GM19240 (cell line): ENCODE measurements around the gene PLEKHN1.
A peak's percentile ranks its signal among the peaks of the same experiment; 100 is the strongest.
"Not testable (repeated sequence)": the region's sequence is repeated elsewhere in the genome, so short reads cannot be mapped to it uniquely, and the experiment has no call there.

Source experiments
- DNase-seq: peaks from one replicate; pipeline ENCODE4 v3.0.0; 2011; ENCODE audit warnings: low spot score; ENCODE audit not compliant: insufficient read length

Gene PLEKHN1

DNA sequence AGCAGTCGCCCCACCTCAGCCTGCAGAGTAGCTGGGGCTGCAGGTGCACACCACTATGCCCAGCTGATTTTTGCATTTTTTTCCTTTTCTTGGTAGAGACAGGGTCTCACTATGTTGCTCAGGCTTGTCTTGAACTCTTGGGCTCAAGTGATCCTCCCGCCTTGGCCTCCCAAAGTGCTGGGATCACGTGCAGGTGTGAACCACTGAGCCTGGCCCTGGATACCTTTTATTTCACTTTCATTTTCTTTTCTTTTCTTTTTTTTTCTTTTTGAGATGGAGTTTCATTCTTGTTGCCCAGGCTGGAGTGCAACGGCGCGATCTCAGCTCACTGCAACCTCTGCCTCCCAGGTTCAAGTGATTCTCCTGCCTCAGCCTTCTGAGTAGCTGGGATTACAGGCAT lies 25.0 kb downstream of the PLEKHN1 start:
- not testable (repeated sequence) for DNase-seq

DNA sequence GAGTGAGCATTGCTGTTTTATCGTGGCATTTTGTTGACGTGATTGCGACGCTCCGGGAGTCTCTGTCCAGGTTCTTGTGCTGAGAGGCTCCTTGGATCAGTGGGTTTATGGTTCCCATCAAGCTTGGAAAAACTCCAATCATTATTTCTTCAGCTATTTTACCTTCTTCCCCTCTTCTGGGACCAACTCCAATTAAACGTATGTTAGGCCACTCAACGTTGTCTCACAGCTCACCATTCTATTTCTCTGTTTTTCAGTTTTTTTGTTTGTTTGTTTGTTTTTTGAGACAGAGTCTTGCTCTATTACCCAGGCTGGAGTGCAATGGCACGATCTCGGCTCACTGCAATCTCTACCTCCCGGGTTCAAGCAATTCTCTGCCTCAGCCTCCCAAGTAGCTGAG lies 25.6 kb downstream of the PLEKHN1 start:
- DNase-seq: no peak

DNA sequence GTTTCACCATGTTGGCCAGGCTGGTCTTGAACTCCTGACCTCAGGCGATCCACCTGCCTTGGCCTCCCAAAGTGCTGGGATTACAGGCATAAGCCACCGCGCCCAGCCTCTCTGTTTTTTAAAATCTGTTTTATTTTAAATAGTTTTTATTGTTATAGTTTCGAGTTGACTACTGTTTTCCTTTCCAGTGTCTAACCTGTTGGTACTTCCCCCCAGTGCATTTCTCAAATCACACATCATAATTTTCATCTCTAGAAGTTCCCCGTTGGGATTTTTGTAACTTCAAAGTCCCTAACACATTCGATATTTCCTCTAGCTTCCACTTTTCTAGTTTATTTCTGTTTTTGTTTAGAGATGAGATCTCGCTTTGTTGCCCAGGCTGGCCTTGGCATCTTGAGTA lies 26.1 kb downstream of the PLEKHN1 start:
- DNase-seq: no peak

DNA sequence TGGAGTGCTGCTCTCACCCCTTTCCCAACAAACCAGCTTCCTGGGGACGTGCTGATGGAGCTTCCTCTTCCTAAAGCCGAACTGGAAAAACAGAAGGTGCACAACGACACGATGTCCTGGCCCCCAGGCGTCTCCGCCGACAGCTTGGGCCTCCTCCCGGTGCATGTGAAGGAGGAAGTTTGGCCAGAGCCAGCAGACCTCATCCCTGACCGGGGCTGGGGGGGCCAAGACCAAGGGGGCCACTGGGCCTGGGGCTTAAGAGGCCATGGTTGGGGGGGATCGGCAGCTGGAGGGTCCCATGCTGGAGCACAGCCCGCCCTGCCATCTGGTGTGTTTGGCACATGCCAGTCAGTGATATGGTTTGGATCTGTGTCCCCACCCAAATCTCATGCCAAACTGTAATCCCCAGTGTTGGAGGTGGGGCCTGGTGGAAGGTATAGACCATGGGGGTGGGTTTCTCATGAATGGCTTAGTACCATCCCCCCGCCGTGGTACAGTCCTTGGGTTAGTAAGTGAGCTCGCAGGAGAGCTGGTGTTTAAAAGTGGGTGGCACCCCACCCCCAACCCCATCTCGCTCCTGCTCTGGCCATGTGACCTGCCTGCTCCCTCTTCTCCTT lies 27.2 kb downstream of the PLEKHN1 start:
- no peak for DNase-seq

DNA sequence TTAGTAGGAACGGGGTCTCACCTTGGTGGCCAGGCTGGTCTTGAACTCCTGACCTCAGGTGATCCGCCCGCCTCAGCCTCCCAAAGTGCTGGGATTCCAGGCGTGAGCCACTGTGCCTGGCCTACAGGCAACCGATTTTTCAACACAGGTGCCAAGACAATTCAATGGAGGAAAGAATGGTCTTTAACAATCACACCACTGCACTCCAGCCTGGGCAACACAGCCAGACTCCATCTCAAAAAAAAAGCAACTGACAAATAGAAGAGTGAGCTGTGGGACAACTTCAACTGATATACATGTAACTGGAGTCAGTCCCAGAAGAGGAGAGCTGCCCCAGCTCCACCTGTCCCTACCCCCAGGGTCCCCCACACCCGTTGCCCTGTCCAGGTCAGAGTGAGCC lies 28.3 kb downstream of the PLEKHN1 start:
- not testable (repeated sequence) for DNase-seq

DNA sequence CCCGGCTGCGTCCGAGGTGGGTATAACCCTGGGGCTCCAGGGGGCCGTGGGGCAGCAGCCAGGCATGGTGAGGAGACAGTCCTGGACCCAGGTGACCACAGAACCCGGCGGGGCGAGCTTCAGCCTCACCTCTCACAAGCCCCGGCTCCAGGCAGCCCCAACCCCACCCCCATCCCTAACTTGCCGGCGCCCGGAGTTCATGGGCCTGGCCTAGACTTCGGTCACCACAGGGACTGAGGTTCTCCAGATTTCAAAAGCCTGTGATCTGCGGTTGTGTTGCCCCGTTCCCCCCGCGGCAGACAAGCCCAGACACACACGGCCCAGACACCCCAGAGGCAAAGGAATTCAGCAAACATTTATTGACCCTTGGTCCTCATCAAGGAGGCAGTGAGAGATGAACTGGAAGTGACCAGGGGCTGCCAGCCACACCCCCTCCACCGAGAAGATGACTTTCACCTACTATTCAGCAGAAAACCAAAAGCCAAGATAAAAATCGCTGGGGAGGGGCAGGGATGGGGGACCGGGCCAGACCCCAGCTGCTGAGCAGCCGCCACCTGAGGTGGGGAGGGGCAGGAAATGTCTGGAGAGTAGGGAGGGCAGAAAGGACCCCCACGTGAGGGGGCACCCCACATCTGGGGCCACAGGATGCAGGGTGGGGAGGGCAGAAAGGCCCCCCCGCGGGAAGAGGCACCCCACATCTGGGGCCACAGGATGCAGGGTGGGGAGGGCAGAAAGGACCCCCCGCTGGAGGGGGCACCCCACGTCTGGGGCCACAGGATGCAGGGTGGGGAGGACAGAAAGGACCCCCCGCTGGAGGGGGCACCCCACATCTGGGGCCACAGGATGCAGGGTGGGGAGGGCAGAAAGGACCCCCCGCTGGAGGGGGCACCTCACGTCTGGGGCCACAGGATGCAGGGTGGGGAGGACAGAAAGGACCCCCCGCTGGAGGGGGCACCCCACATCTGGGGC lies 29.7 kb downstream of the PLEKHN1 start:
- no peak for DNase-seq

DNA sequence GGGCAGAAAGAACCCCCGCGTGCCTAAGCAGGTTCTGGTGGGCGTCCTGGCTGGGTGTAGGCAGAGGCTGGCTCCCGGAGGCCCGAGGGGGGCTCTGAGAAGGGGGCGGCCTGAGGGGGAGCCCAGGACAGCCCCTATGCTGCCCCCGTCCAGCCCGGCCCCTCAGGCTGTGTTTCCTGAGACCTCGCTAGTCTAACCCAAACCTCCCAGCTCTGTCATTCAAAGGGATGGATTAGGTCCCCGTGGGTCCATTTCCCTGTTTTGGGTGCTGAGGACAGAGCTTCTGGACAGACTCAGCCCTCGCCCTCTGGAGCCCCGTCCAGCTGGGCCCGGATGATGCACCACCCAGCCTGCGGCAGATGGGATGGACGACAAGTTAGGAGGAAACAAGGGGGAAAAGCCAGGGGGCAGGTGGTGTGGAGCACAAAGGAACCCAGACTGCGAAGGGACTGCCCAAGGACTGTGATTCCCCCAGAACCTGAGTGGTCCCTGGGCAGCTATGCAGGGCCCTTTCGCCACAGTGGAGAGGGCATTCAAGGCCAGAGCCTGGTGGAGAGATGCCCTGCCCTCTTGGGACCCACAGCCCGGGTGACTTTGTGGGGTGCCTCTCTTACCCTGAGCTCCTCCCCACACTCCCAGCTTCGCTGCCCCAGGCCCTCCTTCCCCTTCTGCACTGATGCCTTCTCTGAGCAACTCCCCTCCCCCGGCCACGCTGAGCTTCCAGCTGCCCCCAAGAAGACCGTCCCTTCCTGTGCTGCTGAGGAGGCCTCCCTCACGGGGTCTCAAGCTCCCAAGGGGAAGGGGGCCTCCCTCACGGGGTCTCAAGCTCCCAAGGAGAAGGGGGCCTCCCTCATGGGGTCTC lies 30.8 kb downstream of the PLEKHN1 start:
- DNase-seq: no peak

DNA sequence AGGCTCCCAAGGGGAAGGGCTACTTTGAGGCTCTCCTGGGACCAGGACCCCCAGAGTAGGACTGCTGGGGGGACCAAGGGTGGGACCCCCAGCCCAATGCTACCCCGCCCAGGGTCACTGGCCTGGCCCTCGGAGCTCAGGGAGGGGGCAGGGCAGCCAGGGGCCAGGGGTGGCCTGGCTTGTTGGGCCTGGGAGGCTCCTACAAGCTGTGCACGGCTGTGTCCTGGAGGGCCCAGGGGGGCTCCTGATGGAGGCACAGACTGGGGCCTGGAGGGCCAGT lies 31.4 kb downstream of the PLEKHN1 start:
- no peak for DNase-seq

DNA sequence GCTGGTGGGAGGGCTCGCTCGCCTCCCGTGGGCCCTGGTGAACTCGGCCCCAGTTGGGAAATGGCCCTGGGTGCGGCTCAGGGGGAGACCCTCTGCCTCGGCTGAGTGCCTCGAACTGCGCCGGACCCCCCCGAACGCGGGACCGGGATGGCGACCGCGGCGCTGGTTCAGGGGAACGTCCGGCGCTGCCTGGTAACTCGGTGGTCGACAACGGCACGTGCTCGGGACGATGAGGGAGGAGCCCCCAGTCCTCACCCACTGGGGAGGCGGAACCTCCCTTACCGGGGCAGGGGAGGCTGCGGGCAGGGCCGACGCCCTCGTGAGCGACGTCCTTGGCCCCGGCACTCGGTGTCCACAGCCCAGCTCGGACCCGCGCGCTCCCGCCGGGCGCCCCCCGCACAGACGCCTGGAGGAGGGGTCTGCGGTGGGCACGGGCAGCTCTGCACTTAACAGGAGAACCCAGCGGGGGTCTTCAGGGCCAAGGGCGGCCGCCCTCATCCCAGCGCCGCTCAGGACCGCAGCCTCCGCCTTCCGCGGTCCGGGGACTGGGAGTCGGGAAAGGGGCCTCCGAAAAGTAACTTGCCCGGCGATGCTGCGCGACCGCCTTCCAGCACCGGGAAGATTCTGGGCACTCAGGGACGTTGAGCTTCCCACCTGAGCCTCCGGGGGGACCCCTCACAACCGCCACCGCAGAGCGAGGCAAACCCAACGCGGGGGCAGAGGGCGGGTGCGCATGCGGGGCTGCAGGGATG lies 31.9 kb downstream of the PLEKHN1 start:
- no peak for DNase-seq

DNA sequence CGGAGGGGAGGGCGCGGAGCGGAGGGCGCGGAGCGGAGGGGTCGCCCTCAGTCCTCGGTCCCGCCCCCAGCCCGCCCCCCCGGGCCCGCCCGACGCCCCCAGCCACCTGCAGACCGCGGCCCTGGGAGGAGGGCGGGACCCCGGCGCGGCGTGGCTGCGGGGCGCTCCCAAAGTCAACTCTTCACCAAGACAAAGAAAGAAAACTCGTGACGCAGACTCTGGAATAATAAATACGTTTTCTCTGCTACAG lies 32.4 kb downstream of the PLEKHN1 start:
- DNase-seq: no peak

DNA sequence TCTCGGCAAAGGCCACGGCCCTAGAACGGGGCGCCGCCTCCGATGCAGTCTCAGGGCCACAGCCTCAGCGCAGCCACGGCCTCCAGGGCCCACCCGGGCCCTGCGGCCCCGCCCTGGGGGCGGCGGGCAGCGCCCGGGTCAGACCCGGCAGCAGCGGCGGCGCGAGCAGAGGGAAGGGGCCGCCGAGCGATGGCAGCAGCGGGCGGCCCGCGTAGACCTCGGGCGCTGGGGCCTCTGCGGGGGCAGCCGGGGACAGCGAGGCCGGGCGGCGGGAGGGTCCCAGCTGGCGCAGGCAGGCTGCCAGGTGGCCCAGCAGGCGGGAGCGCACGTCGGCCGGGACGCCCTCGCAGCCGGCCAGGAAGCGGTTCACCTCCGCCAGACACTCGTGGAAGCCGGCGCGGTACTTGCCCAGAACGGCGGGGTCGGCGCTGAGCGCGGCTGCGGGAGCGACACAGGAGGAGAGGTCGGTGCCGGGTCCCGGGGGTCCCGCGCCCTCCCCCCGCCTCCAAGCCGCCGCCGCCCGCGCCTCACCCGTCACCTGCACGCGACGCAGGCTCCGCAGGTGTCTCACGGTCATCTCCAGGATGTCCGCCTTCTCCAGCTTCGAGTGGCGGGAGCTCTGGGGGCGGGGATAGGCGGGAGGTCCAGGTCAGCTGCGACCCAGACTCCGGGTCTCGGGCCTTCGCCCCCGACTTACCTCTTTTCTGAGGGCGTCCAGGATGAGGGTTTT lies 32.9 kb downstream of the PLEKHN1 start:
- DNase-seq: no peak

DNA sequence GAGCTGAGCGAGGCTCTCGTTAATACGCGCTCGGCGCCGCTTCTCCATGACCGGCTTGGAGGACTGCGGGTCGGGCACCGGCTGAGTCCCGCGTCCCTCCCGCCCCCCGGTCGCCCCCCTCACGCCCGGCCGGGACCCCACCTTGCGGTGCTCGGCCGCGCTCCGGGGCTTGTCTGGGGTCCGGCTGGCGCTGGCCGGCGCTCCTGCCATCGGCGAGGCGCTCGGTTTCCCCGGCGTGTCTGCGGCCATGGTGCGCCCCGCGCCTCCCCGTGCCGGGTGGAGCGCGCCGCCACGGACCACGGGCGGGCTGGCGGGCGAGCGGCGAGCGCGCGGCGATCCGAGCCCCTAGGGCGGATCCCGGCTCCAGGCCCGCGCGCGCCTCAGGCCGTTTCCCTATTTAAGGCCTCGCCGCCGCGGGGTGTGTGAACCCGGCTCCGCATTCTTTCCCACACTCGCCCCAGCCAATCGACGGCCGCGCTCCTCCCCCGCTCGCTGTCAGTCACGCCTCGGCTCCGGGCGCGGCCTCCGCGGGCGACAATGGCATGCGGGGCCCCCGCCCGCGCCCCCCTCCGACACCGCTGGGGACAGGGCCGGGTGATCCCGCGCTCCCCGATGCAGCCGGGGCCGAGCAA lies 33.6 kb downstream of the PLEKHN1 start, which contains the start of gene HES4:
Gene HES4 (minus strand): TSS at position 373 of the 632 bp plus-strand sequence. CDS start 124 bp downstream, at position 249.
- DNase-seq: no peak

DNA sequence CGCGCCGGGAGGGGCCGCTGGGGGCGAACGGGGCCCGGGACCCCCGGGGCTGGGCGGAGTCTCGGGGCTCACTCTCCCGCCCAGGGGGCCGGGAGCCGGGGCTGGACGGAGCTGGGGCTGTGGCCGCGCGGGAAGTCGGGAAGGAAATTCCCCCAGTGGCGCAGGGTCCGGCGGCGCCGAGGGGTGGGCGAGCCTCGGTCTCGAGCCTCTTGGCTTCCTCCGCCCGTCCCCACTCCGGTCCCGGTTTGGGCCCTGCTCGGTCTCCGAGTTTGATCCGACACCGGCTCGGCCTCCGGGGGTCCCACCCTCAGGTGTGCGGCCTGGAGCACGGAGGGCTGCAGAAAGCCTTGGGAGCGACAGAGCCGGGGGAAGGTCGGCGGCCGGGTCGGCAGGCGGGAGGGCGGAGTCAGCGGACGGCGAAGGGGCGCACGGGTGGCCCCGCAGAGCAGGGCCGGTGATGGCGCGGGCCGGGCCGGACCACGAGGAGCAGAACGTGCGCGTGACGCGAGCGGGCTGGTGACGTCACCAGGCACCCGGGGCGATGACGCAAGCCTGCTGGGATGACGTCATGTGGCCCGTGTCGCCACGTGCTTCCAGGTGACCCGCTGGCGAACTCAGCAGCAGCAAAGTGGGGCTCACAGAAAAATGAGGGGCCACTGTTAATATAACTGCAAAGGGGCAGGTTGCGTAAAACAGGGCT lies 34.2 kb downstream of the PLEKHN1 start:
- peak; percentile 62 for DNase-seq

DNA sequence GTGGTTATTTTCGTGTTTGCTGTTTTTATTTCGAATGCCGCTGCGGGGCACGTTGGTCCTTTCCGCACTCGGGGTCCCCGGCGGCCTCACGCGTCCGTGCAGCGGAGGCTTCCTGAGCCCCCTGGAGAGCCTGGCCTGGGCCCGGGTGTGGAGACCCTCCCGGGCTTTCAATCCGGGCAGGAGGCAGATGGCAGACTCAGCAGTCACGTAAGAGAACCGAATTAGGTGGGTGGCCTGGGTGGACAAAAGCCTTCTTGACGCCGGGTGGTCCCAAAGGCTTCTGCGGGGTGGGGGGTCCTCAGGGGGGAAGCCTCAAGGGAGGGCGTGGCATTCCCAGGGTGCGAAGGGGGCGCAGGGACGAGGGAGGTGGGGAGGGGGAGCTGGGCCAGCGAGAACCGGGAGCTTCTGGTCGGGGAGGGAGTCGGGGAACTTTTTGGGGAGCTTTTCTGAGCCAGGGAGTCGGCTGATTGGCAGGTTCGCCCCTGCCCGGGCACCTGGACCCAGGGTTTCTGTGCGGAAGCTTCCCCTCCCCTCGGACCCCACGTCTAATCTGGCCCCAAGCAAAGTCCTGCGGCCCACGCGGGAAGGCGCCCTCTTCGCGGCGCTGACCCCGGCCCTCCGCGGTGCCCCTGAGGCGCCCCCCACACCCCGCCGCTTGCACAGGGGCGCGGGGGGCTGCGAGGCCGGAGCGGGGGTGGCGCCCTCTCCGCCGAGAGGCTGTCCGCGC lies 34.9 kb downstream of the PLEKHN1 start:
- DNase-seq: no peak

DNA sequence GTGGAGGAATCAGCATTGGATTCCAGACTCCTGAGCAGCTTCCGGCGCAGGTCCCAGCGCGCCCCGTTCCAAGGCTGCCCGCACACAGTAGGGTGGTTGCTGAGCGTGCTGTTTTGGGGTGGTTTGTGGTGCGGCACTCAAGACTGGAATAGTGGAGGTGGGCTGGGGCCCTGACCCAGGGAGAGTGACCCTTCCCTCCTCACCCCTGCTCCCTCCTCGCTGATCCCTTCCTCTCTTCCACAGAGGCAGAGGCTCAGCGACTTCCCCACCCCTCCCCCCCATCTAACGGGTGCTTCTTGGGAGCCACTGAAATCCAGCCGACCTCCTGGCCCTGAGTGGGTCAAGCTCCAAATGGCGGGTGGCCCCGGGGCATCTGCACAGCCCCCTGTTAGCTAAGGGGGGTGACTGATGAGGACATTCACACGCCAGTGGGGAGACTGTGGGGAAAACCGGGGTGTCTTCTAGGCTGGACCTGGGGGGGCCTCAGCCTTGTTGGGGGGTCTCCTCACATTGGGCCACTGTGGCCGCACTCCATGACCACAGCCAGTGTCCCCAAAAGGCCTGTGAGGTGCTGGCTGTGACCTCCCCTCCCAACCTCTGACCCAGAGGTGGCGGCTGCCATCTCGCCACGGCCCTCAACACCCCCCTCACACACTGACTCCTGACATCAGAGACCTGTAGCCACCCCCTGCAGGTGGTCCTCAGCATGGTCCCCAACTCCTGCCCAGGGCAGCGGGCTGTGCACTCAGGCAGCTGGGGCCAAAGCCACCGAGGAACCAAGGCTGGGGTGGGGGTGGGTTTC lies 37.5 kb downstream of the PLEKHN1 start:
- DNase-seq: no peak

DNA sequence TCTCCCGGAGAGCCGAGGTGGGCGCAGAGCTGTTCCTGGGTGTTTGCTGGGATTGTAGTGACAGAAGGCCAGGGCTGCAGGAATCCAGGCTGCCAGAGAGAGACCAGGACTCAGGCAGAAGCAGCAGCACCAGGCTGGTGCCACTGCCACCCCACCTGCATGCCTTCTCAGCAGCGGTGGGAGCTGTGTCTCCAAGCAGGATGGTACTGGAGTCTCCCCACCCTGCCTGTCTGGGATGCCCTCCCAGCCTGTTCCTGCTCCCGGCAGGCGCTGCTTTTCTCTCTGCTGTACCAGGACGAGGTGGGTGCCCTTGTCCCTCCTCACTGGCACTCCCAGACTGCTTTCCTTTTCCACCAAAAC lies 38.1 kb downstream of the PLEKHN1 start:
- DNase-seq: no peak

DNA sequence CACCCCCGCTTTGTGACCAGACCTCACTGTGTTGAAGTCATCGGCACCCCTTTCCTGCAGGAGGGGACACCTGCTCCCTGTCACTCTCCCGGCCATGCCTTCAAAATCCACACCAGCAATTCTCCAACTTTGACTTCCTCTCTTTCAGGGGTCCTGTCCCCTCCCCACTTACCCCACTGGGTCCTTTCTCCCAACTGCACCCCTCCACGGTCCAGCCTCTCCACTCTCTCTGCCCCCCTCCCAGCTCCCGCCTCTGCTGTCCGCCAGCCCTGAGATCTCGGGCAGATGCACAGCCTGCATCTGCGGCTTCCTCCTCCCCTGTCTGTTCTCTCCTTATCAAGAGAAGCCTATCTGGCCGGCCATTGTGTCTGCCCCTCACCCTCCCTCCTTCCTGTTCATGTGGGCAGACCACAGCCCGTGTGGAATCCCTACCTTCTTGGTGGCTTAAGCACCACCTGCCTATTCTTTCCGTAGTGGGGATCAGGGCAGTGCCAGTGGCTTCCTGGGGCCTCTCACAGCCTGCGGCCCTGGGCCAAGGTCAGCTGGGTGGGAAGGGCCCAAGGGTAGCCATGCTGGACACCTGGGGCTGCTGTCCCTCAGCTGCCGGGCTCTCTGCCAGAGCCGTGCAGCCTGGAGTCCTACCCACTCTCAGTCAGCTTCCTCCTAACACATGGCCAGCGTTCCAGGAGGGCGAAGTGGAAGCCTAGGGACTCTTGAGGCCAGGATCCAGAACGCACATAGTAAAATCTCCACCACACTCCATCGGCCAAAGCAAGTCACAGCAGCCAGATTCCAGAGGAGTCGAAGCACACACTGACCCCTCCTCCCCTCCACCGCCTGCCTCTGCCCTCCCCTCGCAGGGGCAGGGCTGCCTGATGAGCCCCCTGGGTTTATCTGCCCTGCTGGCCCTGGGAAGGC lies 38.8 kb downstream of the PLEKHN1 start:
- no peak for DNase-seq
